ENCODE results near the gene AASS.

AASS gene

GRCh38 chr7:122082160-122082559 is 61.9 kb downstream of the AASS start:
- no peak overlapping the region for H3K27ac ChIP-seq
- TF ChIP-seq ZFX (IDR thresholded peaks at IDR 0.05) = no peak
- no peak for TF ChIP-seq CTCF (conservative IDR thresholded peaks at IDR 0.05)

GRCh38 chr7:122073635-122074034 is 70.4 kb downstream of the AASS start:
- no peak for TF ChIP-seq ZFX (IDR thresholded peaks at IDR 0.05)
- TF ChIP-seq CTCF (conservative IDR thresholded peaks at IDR 0.05) = no peak
- no peak overlapping the region for H3K27ac ChIP-seq

GRCh38 chr7:122072924-122073599 is 71.0 kb downstream of the AASS start:
- TF ChIP-seq CTCF (conservative IDR thresholded peaks at IDR 0.05) (no peak), ZFX (IDR thresholded peaks at IDR 0.05) (no peak)

GRCh38 chr7:122072272-122072671 is 71.8 kb downstream of the AASS start:
- no peak overlapping the region for H3K27ac ChIP-seq
- no peak for TF ChIP-seq CTCF (conservative IDR thresholded peaks at IDR 0.05)
- no peak for TF ChIP-seq ZFX (IDR thresholded peaks at IDR 0.05)

More at GRCh38 chr7:122072924-122073599, 71.0 kb downstream of the AASS start:
- no peak overlapping the region for H3K27ac ChIP-seq

GRCh38 chr7:122070834-122071233 is 73.2 kb downstream of the AASS start:
- TF ChIP-seq CTCF (conservative IDR thresholded peaks at IDR 0.05) (no peak), ZFX (IDR thresholded peaks at IDR 0.05) (no peak)
- no peak overlapping the region for H3K27ac ChIP-seq

- H3K27ac ChIP-seq = no peak overlapping the region
- no peak for TF ChIP-seq ZFX (IDR thresholded peaks at IDR 0.05)
These were observed 74.0 kb downstream of the AASS start for GRCh38 chr7:122070062-122070461.

- no peak for TF ChIP-seq CTCF (conservative IDR thresholded peaks at IDR 0.05)
- TF ChIP-seq ZFX (IDR thresholded peaks at IDR 0.05) = no peak
- no peak overlapping the region for H3K27ac ChIP-seq
These were observed 75.0 kb downstream of the AASS start for GRCh38 chr7:122068999-122069398.

GRCh38 chr7:122068046-122068445 is 76.0 kb downstream of the AASS start:
- TF ChIP-seq CTCF (conservative IDR thresholded peaks at IDR 0.05) = no peak
- no peak for TF ChIP-seq ZFX (IDR thresholded peaks at IDR 0.05)
- no peak overlapping the region for H3K27ac ChIP-seq

All from C4-2B (cell line).